BJ (cell line): ENCODE results near the gene CCDC9. TPM values are rescaled to one million over a fixed set of nuclear protein-coding genes. Genes with fewer than 3 reads are reported as not detected.
A peak's percentile ranks its signal among the peaks of the same experiment; 100 is the strongest.

Experiments used
- CTCF ChIA-PET: fragments of 350-600 bp; formaldehyde crosslinking; extraction: SDS; loops from one replicate; lab custom pipeline; 2021; ENCODE audit warnings: antibody characterized with exemption, inconsistent platforms; lab: Yijun Ruan, JAX
- POLR2A ChIA-PET: fragments of 300-600 bp; sonication (Branson Sonifier 250); formaldehyde crosslinking; extraction: SDS; loops from one replicate; lab custom pipeline; 2021; ENCODE audit warnings: antibody characterized with exemption; lab: Charles Lee
- DNase-seq: peaks from one replicate; pipeline ENCODE4 v3.0.0-alpha.2; 2011; ENCODE audit warnings: low read depth
- H3K27me3 ChIP-seq: 2 replicates; pipeline ENCODE4 v1.6.0; 2011; ENCODE audit warnings: low read length; ENCODE audit not compliant: control insufficient read depth, insufficient read depth
- H3K36me3 ChIP-seq: 2 replicates; pipeline ENCODE4 v1.5.1; 2011; ENCODE audit warnings: low read length; ENCODE audit not compliant: control insufficient read depth, insufficient read depth
- H3K4me3 ChIP-seq: 2 replicates; pipeline ENCODE4 v1.5.1; 2011; ENCODE audit warnings: low read depth, mild to moderate bottlenecking, control low read depth, low read length
- CTCF ChIP-seq: IDR thresholded peaks from 2 replicates; pipeline ENCODE4 v1.5.1; 2011; ENCODE audit warnings: low read depth, mild to moderate bottlenecking, control low read depth, inconsistent platforms, low read length, moderate library complexity; ENCODE audit not compliant: insufficient read depth
- polyA plus RNA-seq: library from polyadenylated mRNA; depleted of rRNA; stranded (reverse); fragments of >200 nt; gene quantifications from 2 replicates; pipeline ENCODE4 v1.2.3, GENCODE V29; 2011; rRNA removed
- small RNA-seq: library from RNA; depleted of rRNA; stranded (forward); fragments of <200 nt; gene quantifications from one replicate; pipeline ENCODE3, GENCODE V24; 2012; ENCODE audit warnings: low replicate concordance, low read depth; ENCODE audit not compliant: insufficient read length

Gene CCDC9
- polyA plus RNA-seq, 1 experiment = 4.1 TPM

- DNase-seq = peak; percentile 66
- Histone ChIP-seq H3K4me3 (no peak overlapping the region), H3K36me3 (no peaks in the 10 kb centered on the region), H3K27me3 (no peaks in the 10 kb centered on the region; the same call in 1 of the 2 replicates)
- TF ChIP-seq CTCF = no peak
- ChIA-PET POLR2A (no interaction called here), CTCF (interaction anchor here (1.6 to 3.6 kb wide), 2 partner anchors 9 to 34 kb away, joined by 5 to 17 read pairs; partner anchors contain the start of gene DHX34)
Observed at GRCh38 chr19:47315125-47315821, 58.9 kb downstream of the CCDC9 start.

- H3K4me3 ChIP-seq = no peak overlapping the region
- ChIA-PET CTCF (interaction anchor here (1.0 to 3.6 kb wide), 5 partner anchors 11 to 32 kb away, joined by 3 to 17 read pairs (median 3); partner anchors contain the start of gene DHX34), POLR2A (no interaction called here)
- DNase-seq = no peak
- H3K36me3 ChIP-seq = no peaks in the 10 kb centered on the region
- no peaks in the 10 kb centered on the region; the same call in 1 of the 2 replicates for H3K27me3 ChIP-seq
- no peak for TF ChIP-seq CTCF
Observed at GRCh38 chr19:47316513-47316912, 60.2 kb downstream of the CCDC9 start.

GRCh38 chr19:47319923-47320871, 63.9 kb downstream of the CCDC9 start:
- ChIA-PET POLR2A (no interaction called here), CTCF (interaction anchor here (1.0 to 1.7 kb wide), 2 partner anchors 29 to 108 kb away, joined by 3 to 6 read pairs; partner anchors contain the start of gene DHX34)
- TF ChIP-seq CTCF = no peak
- Histone ChIP-seq H3K36me3 (no peaks in the 10 kb centered on the region), H3K27me3 (peaks cover 2% of the 10 kb centered on the region; the same call in 1 of the 2 replicates), H3K4me3 (no peak overlapping the region)
- no peak for DNase-seq

Small RNAs within 50 kb of the gene (small RNA-seq; reads per million reads assigned to genes)
- gene MIR3190 = not detected

Other genes with a start within 250 kb of the CCDC9 start
- gene NPAS1, start 236.7 kb upstream of the CCDC9 start, polyA plus RNA-seq = 2.6 and 4.6 TPM in 2 replicates
- 11.8 and 11.9 TPM in 2 replicates for gene TMEM160, start 207.9 kb upstream of the CCDC9 start, polyA plus RNA-seq
- gene ZC3H4, start 142.7 kb upstream of the CCDC9 start, polyA plus RNA-seq = 3.3 and 4.3 TPM in 2 replicates
- 138 and 156 TPM in 2 replicates for gene SAE1, start 125.7 kb upstream of the CCDC9 start, polyA plus RNA-seq
- gene BBC3, start 25.3 kb upstream of the CCDC9 start, polyA plus RNA-seq = 5.2 and 5.7 TPM in 2 replicates
- gene INAFM1, start 18.4 kb downstream of the CCDC9 start, polyA plus RNA-seq = 2.2 and 2.9 TPM in 2 replicates
- gene C5AR1, start 53.3 kb downstream of the CCDC9 start, polyA plus RNA-seq = 0.42 TPM in 2 replicates
- 0.01 TPM in 1 of 2 replicates, not detected in the other for gene C5AR2, start 75.7 kb downstream of the CCDC9 start, polyA plus RNA-seq
- gene DHX34, start 92.8 kb downstream of the CCDC9 start, polyA plus RNA-seq = 4.1 and 6.4 TPM in 2 replicates
- gene MEIS3, start 163.0 kb downstream of the CCDC9 start, polyA plus RNA-seq = 35.0 and 51.3 TPM in 2 replicates
- gene SLC8A2, start 215.4 kb downstream of the CCDC9 start, polyA plus RNA-seq = 0.02 TPM in 1 of 2 replicates, not detected in the other
- 7.0 and 12.1 TPM in 2 replicates for gene KPTN, start 227.7 kb downstream of the CCDC9 start, polyA plus RNA-seq